GM12891 (cell line): ENCODE data around the gene UBE2D3.

Experiments used
- DNase-seq: peaks from one replicate; pipeline ENCODE4 v3.0.0; 2011; ENCODE audit warnings: low spot score; ENCODE audit not compliant: insufficient read length
- FAIRE-seq: peaks from 2 replicates; lab custom pipeline; 2011; peaks lifted over from hg19 to GRCh38; lab: Jason Lieb, UNC
- PAX5 ChIP-seq: IDR thresholded peaks from 2 replicates; pipeline ENCODE4 v1.6.1; 2011; ENCODE audit warnings: low read length, moderate library complexity, mild to moderate bottlenecking; ENCODE audit not compliant: insufficient read depth, severe bottlenecking
- POLR2A ChIP-seq: IDR thresholded peaks from 2 replicates; pipeline ENCODE4 v1.6.1; 2011; ENCODE audit warnings: low read depth, low read length, control low read depth
- POLR2AphosphoS5 ChIP-seq: IDR thresholded peaks from 2 replicates; pipeline ENCODE4 v1.6.1; 2011; ENCODE audit warnings: low read depth, low read length, control low read depth
- POU2F2 ChIP-seq: IDR thresholded peaks from 2 replicates; pipeline ENCODE4 v1.6.1; 2011; ENCODE audit warnings: low read depth, mild to moderate bottlenecking, control low read depth, low read length, moderate library complexity
- SPI1 ChIP-seq: IDR thresholded peaks from 2 replicates; pipeline ENCODE4 v1.6.1; 2011; ENCODE audit warnings: low read depth, low read length, control low read depth
- TAF1 ChIP-seq: IDR thresholded peaks from 2 replicates; pipeline ENCODE4 v1.6.1; 2011; ENCODE audit warnings: low read depth, low read length, control low read depth

Gene UBE2D3

DNA sequence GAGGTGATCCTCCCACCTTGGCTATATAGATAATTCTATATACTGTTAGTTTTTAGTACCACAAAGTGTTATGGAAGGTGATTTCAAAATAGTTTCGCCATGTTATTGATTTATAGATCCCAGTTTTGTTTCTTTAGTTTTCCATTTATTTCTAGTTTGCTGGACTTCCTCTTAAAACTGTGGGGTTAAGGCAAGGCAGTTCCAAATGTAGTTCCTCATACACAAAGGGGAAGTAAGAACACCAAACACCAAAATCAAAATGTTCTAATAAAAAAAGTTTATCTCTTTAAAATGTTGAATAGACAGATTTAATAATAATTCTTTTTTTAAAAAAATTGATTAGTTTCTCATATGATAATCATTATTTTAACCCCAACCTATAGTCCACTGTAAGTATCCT is 34.7 kb upstream of the UBE2D3 start:
- TF ChIP-seq POU2F2 (no peak), POLR2AphosphoS5 (no peak), TAF1 (no peak), POLR2A (no peak)
- FAIRE-seq (no peak), DNase-seq (no peak)

DNA sequence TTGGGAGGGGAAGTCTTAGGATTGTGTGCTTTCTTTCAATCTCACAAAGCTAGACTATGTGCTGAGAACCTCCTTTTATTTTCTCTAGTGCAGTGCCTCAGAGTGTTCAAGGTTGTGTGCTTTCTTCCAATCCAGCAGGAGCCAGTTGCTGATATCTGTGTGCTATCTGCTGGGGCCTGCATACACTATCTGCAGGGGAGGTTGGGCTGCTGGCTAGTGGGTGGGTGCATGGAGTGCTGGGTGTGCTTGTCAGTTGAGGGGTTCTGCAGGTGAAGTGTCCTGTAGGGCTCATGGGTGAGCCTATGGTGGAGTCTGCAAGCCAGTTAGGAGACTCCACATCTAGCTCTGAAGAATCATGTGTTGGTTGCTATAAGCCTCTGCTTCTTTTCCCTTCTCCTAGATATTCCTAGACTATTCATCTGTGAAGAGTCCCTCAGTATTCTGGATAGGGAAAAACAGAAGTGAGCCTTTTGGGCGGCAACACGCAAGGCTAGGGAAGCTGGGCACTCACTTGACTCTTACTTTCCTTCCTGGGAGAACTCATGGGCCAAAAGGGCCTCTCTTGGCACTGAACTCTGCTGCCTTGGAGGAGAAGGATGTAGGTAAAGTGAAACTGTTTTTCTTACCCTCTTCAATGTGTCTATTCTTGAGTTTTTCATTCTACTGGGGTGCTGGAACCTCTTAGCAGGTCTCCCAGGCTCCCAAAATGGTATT is 33.4 kb upstream of the UBE2D3 start:
- FAIRE-seq (no peak), DNase-seq (no peak)
- no peak for TF ChIP-seq POLR2A
- TF ChIP-seq POLR2AphosphoS5, result no peak
- TF ChIP-seq TAF1, result no peak
- TF ChIP-seq POU2F2, result no peak
- TF ChIP-seq SPI1, result no peak
- TF ChIP-seq PAX5, result no peak

- TF ChIP-seq TAF1, result no peak
- no peak for TF ChIP-seq POLR2AphosphoS5
- TF ChIP-seq POU2F2, result no peak
- TF ChIP-seq POLR2A, result no peak
- TF ChIP-seq PAX5, result no peak
- TF ChIP-seq SPI1, result no peak
- FAIRE-seq (peak; percentile 33), DNase-seq (no peak)
Observed at GRCh38 chr4:102858828-102859464, 31.6 kb upstream of the UBE2D3 start.

GRCh38 chr4:102850370-102850769 is 23.0 kb upstream of the UBE2D3 start:
- TF ChIP-seq PAX5, result no peak
- no peak for TF ChIP-seq POU2F2
- no peak for TF ChIP-seq POLR2A
- no peak for TF ChIP-seq POLR2AphosphoS5
- TF ChIP-seq SPI1, result no peak
- TF ChIP-seq TAF1, result no peak
- no peak for DNase-seq
- FAIRE-seq, result no peak

DNA sequence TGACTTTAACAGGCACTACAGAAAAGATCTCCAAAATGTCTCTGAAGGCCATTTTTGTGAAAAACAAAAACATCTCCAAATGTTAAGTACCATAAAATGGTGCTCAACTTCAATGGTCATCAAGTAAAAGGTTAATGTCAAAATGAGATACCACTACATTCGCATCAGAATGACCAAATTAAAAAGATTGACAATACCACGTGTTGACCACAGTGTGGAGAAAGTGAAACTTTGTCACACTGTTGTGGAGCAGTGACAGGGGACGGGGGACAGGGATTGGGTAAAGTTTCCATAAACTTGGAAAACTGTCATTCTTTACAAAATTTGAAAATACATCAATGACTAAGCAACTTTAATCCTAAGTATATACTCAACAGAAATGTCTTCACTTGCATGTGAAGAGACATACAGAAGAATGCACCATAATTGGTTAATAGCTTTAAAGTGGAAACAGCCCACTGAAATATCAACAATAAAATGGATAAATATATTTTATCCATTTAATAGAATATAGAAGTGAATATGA is 22.3 kb upstream of the UBE2D3 start:
- no peak for TF ChIP-seq PAX5
- no peak for TF ChIP-seq POLR2A
- no peak for TF ChIP-seq TAF1
- FAIRE-seq (no peak), DNase-seq (no peak)

GRCh38 chr4:102847687-102848086 is 20.3 kb upstream of the UBE2D3 start:
- TF ChIP-seq SPI1 (no peak), TAF1 (no peak)
- DNase-seq (no peak), FAIRE-seq (no peak)

DNA sequence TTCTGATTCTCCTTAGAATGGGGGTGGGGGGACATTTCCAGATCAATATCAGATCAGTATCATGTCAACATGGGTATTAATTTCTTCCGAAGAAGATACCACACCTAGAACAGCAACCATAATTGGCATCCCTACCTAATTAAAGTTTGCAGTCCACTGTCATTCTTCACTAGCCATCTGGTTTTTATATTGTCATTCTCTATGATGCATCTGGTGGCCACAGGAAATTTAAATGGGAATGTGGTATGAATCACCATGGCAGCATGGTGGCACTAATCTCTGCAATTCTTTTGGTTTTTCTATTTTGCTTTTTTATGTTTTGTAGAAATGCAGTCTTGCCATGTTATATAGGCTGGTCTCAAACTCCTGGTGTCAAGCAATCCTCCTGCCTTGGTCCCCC is 16.6 kb upstream of the UBE2D3 start:
- no peak for FAIRE-seq
- no peak for DNase-seq
- TF ChIP-seq TAF1 (no peak), PAX5 (no peak), POLR2A (no peak), POU2F2 (no peak), SPI1 (no peak), POLR2AphosphoS5 (no peak)

- FAIRE-seq (peak; percentile 9), DNase-seq (no peak)
- TF ChIP-seq POLR2A (no peak), PAX5 (no peak), POU2F2 (no peak), POLR2AphosphoS5 (no peak), TAF1 (no peak), SPI1 (no peak)
Observed at GRCh38 chr4:102843273-102843672, 15.9 kb upstream of the UBE2D3 start.

DNA sequence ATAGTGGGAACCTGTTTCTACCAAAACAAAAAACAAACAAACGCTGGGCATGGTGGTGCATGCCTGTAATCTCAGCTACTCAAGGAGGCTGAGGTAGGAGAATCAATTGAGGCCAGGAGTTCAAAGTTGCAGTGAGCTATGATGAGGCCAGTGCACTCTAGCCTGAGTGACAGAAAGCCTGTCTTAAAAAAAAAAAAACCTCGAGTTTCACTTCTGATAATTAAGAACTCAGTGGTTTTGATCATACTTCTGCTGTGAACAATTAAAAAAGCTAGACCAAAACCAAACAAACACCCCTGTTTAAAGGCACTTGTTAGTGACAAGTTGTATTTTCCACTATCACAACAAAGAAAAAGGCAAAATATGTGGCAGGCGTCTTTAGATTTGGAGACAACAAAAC is 15.0 kb upstream of the UBE2D3 start:
- TF ChIP-seq PAX5 (no peak), POLR2A (no peak), SPI1 (no peak), POU2F2 (no peak), TAF1 (no peak), POLR2AphosphoS5 (no peak)
- FAIRE-seq (no peak), DNase-seq (no peak)

DNA sequence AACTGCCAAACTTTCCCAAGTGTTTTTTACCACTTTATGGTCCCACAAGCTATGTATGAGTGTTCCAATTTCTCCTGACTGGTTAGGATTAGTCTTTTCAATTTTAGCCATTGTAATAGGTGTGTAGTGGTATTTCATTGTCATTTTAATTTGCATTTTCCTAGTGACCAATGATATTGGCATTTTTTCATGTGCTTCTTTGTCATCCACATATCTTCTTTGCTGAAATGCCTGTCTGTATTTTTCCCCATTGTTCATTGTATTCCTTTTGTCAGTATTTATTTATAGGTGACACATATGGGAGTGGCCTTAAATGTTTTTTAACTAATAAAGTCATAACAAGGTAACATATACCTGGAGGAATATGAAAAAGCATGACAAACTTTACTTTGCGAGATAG is 9.2 kb upstream of the UBE2D3 start:
- no peak for FAIRE-seq
- DNase-seq, result no peak
- no peak for TF ChIP-seq PAX5
- no peak for TF ChIP-seq POLR2A
- TF ChIP-seq SPI1, result no peak
- TF ChIP-seq TAF1, result no peak
- TF ChIP-seq POU2F2, result no peak
- TF ChIP-seq POLR2AphosphoS5, result no peak
